ENCODE results near the gene LRRC42. TPM values are rescaled to one million over a fixed set of nuclear protein-coding genes. Genes with fewer than 3 reads are reported as not detected.

Gene LRRC42, protein sequence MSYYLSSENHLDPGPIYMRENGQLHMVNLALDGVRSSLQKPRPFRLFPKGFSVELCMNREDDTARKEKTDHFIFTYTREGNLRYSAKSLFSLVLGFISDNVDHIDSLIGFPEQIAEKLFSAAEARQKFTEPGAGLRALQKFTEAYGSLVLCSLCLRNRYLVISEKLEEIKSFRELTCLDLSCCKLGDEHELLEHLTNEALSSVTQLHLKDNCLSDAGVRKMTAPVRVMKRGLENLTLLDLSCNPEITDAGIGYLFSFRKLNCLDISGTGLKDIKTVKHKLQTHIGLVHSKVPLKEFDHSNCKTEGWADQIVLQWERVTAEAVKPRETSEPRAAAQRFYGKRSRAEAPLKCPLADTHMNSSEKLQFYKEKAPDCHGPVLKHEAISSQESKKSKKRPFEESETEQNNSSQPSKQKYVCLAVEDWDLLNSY
- polyA plus RNA-seq (ENCODE audit: insufficient read length): 21.0 TPM

- peak; percentile 61 for DNase-seq (ENCODE audit: low read depth)
Measured at GRCh38 chr1:53946252-53947171, at the start of gene LRRC42. Gene LRRC42, plus strand, starts transcription at chr1:53946350. Its CDS starts 5,650 bp downstream, at chr1:53952000.

DNA sequence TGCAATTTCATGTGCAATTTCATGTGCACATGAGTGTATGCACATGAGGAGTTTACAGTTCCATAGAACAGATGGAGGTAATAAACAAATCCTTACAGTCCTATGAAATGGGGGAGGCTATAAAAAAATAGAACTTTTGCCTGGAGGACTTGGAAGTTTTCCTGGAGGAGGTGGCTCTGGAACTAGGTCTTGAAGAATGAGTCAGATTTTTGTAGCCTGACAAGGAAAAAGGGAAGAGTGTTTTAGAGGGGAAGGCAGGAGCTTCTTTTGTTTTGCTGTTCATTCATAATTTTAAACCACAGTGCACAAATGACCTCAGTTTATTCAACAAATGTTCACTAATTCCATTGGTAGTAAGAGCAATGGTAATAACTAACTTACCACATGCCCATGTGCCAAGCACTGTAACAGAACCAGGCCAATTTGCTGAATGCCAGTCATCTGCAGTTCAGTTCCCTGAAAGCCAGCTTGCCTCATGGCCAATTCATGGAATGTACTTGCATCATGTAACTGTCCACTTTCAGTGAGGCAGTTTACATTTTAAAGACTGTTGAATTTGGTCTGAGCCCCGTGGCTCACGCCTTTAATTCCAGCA, 49.4 kb upstream of the LRRC42 start:
- DNase-seq (ENCODE audit: low read depth): no peak

- no peak for DNase-seq (ENCODE audit: low read depth)
Measured at GRCh38 chr1:53899206-53899628, 46.9 kb upstream of the LRRC42 start.

- DNase-seq (ENCODE audit: low read depth): no peak
Measured at GRCh38 chr1:53899708-53900107, 46.4 kb upstream of the LRRC42 start.

GRCh38 chr1:53902235-53903138, 43.7 kb upstream of the LRRC42 start:
- no peak for DNase-seq (ENCODE audit: low read depth)

DNA sequence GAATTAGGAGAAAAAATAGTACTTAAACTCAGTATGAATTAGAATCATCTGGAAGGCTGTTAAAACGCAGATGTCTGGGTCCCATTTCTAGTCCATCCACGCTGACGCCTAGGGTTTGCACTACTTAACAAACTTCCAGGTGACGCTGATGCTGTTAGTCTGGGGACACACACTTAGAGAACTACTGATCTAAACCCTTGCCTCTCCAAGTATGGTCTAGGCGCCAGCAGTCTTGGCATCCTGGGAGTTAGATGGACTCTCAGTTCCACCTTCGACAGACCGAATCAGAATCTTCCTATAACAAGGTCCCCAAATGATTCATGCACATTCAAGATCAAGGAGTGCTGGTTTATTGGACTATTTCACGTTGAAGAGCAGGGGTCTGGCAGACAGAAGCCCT, 40.6 kb upstream of the LRRC42 start:
- no peak for DNase-seq (ENCODE audit: low read depth)

DNA sequence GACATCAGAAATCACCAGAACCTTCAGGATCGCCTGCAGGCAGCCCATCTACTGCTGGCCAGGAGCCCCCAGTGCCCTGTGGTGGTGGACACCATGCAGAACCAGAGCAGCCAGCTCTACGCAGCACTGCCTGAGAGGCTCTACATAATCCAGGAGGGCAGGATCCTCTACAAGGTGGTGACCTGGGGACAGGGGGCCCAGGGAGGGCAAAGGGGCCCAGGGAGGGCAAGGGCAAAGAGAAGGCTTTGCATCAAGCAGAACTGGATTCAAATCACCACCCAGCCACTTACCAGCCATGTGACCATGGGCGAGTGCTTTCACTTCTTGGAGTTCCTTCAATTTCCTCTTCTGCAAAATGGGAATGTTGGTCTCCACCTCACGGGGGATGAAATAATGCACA, 40.0 kb upstream of the LRRC42 start:
- no peak for DNase-seq (ENCODE audit: low read depth)

- no peak for DNase-seq (ENCODE audit: low read depth)
Measured at GRCh38 chr1:53909946-53910345, 36.2 kb upstream of the LRRC42 start.

GRCh38 chr1:53911442-53911841, 34.7 kb upstream of the LRRC42 start:
- DNase-seq (ENCODE audit: low read depth): no peak

DNA sequence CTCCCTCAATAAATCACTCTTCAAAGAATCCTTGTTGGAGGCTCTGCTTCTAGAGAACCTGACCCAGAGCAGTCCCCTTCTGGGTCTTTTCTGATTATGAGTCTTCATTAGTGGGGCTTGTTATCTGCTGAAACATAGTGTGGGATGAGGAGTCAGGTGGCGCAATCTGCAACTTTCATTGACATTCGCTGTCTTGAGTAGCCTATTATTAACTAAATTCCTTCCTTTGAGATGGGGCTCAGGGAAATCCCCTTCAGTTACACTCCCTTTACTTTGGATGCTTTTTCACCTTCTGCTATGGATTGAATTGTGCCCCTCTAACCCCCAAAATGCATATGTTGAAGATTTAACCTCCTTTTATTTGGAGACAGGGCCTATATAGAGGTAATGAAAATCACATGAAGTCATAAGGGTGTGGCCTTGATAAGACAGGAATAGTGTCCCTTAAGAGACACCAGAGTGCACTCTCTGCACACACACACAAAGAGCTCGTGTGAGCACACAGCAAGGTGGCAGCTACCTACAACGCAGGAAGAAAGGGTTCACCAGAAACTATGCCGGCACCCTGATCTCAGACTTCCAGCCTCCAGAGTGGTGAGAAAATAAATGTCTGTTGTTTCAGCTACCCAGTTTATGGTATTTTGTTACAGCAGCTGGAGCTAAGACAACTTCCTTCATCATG, 32.7 kb upstream of the LRRC42 start:
- DNase-seq (ENCODE audit: low read depth): no peak

DNA sequence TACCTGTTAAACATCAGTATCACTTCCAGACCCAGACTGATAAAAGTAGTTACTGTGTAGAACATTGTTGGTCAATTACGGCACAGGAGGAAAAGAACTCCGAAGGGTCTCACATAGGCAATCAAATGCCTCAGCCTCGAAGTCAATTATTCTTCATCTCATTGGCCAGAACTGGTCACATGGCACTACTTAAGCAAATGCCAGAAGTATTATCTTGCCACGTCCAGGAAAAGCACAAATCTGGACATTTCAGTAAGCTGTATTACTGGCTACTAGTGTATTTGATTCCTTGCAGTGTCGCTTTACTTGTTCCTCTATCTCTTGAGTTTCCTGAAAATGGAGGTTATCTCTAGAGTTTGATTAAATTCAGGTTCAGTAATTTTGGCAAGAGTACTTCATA, 27.8 kb upstream of the LRRC42 start:
- no peak for DNase-seq (ENCODE audit: low read depth)

GRCh38 chr1:53919675-53920066, 26.5 kb upstream of the LRRC42 start:
- DNase-seq (ENCODE audit: low read depth): no peak

DNA sequence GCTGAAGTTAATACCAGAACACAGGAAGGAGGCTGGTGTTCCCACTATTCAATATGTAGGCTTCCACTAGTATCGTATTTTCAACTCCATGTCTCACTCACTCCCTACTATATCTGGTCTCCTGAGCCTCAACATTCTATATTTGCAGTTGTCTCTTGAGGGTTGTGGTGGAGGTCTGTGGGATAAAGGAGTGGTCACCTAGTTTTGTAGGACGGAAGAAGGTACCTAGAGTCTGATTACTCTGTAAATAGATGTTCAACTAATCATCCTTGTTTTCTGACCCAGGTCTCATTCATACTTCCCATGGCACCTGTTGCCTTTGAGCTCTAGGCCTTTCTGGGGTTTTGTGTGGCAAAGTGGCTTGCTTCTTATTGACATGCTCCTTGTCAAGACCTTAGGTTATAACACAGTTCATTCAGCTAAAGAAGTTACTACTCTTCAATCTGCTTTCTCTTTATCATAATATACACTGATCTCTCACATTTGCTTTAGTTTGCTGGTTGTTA, 18.7 kb upstream of the LRRC42 start:
- no peak for DNase-seq (ENCODE audit: low read depth)

- DNase-seq (ENCODE audit: low read depth): no peak
Measured at GRCh38 chr1:53929246-53929960, 16.7 kb upstream of the LRRC42 start.

DNA sequence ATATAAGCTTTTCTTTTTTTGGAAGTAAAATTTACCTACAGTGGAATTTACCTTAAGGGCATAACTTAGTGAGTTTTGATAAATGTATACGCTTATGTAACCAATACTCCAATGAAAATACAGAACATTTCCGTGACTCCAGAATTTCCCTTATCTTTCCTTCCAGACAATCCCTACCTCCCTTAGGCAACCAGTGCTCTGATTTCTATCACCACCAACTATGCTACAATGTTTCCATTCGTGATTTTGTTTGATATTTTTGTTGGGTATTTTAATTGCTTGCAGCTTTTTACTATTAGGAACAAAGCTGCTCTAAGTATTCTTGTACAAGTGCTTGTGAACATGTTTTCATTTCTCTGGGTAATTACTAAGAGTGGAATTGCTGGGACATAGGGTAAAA, 15.2 kb upstream of the LRRC42 start:
- no peak for DNase-seq (ENCODE audit: low read depth)

DNA sequence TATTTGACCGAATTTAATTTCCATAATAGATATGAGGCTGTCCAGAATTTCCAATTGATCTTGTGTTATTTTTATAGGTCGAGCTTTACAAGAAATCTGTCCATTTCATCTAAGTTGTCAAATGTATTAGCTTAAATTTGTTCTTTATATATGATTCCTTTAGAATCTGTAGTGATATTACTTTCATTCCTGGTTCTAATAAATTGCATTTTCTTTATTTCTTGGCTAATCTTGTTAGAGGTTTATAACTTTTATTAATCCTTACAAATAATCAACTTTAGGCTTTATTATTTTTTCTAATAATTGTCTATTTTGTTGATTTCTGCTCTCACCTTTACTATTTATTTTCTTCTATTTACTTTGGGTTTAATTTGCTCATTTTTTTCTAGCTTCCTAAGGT, 14.6 kb upstream of the LRRC42 start:
- no peak for DNase-seq (ENCODE audit: low read depth)

DNA sequence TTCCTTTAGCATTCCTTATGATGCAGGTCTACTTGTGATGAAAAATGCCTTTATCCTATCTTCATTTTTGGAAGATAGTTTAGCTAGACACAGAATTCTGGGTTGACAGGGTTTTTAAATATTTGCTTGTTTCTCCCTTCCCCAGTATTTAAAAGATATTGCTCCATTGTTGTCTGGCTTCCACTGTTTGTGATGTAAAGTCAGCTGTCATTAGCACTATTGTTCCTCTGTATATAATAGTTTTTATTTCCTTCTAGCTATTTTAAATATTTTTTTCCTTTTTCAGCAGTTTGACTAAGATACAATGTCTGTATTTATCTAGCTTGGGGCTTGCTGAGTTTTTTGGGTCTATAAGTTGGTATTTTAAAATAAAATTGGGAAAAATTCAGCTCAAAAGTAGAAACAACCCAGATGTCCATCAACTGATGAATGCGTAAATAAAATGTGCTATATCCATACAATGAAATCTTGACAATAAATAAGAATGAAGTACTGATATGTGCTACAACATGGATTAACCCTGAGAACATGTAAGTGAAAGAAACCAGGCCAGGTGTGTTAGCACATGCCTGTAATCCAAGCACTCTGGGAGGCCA, 11.9 kb upstream of the LRRC42 start:
- no peak for DNase-seq (ENCODE audit: low read depth)

- DNase-seq (ENCODE audit: low read depth): no peak
Measured at GRCh38 chr1:53936430-53936829, 9.7 kb upstream of the LRRC42 start.

DNA sequence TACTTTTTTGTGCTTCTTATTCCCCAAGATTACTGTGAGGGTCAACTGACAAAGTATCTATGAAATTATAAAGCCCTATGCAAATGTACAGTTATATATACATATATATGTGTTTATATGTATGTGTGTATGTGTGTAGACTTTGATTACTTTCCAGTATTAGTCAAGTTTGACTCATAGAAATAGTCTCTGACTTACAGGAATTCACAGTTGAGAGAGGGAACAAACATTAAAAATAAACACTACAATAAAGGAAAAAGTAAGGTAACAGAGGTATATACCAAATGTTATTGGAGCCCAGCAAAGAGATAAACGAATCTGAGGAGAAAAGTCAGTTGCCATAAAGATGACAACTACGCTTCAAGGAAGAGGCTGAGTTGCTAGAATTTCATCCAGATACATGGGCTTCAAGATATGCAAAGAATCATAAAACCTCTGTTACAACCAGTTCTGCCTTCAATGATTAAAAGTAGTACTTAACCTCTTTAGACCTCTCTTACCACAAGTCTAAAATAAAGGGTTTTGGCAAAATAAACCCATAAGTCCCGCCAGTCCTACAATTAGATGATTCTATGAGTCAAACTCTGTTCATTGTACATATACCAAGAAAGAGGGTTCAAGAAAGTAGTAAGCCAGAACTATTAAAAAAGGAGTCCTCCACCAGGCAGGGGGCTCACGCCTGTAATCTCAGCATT, 7.9 kb upstream of the LRRC42 start:
- no peak for DNase-seq (ENCODE audit: low read depth)

Measured in forelimb muscle (tissue), 1 donor.